HUES64 (cell line): ENCODE measurements around the gene TRIM54.
"Not testable (repeated sequence)": the region's sequence is repeated elsewhere in the genome, so short reads cannot be mapped to it uniquely, and the experiment has no call there.

Experiments used
- H3K27ac ChIP-seq: 2 replicates; pipeline ENCODE4 v1.7.0; 2013; ENCODE audit warnings: low read depth, low read length, inconsistent platforms
- H3K27me3 ChIP-seq: 2 replicates; pipeline ENCODE4 v1.6.1; 2013; ENCODE audit warnings: mild to moderate bottlenecking, low read length; ENCODE audit not compliant: insufficient read depth
- H3K36me3 ChIP-seq: 2 replicates; pipeline ENCODE4 v1.6.1; 2013; ENCODE audit warnings: mild to moderate bottlenecking, low read length; ENCODE audit not compliant: insufficient read depth
- H3K4me1 ChIP-seq: 2 replicates; pipeline ENCODE4 v1.6.1; 2013; ENCODE audit warnings: mild to moderate bottlenecking, low read length, moderate library complexity; ENCODE audit not compliant: insufficient read depth
- H3K4me3 ChIP-seq: 2 replicates; pipeline ENCODE4 v1.5.1; 2013; ENCODE audit warnings: mild to moderate bottlenecking, low read length, moderate library complexity
- H3K9ac ChIP-seq: 2 replicates; pipeline ENCODE4 v1.6.1; 2013; ENCODE audit warnings: mild to moderate bottlenecking, low read depth, low read length
- H3K9me3 ChIP-seq: 2 replicates; pipeline ENCODE4 v1.6.1; 2013; ENCODE audit warnings: low read depth, low read length; ENCODE audit not compliant: insufficient read depth
- WGBS: fragments of 150-250, 120-280 bp; methylation state at CpG from one replicate; pipeline ENCODE4 v1.1.7; 2013; ENCODE audit warnings: missing lambda C conversion rate; 5-methylcytosine and 5-hydroxymethylcytosine counted together

TRIM54 gene

DNA sequence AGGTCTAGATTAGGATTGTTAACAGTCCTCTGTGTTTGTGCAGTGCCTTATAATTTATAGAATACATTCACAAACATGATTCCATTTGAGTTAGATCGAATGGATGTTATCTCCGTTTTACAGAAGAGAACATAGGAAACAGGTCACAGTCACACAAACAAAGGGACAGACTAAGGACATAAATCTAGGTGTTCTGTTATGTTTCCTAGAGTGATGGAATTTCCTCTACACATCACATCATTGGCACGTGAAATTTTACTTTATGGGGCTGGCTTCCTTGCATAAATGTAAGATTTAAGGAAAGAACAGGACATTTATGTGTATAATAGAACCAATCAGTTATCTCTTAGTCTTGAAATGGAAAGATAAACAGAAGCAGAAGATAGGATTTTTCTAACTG lies 6.4 kb downstream of the TRIM54 start:
- H3K36me3 ChIP-seq: no peaks in the 10 kb centered on the region
- H3K9ac ChIP-seq: no peak overlapping the region
- WGBS: 94% methylated on average over 2 of the region's 3 CpGs
- no peaks in the 10 kb centered on the region for H3K27me3 ChIP-seq
- no peak overlapping the region for H3K27ac ChIP-seq
- H3K4me1 ChIP-seq: peaks cover 8% of the 10 kb centered on the region
- no peaks in the 10 kb centered on the region for H3K9me3 ChIP-seq
- H3K4me3 ChIP-seq: no peak overlapping the region

DNA sequence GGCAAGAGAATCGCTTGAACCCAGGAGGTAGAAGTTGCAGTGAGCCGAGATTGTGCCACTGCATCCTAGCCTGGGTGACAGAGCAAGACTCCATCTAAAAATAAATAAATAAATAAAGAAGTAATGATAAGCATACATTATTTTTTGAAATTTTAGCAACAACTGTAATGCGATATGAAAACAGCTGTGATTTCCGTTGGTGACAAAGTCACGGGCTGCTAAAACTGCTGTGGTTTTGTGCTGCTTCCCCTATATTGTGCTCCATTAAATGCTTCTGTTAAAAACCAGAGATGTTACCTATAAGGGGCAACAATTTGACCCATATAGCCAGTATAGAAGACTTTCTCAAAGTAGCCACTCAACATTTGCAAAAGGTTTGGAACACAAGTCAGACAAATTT lies 8.3 kb downstream of the TRIM54 start:
- Histone ChIP-seq H3K27ac (no peak overlapping the region), H3K27me3 (no peaks in the 10 kb centered on the region), H3K36me3 (no peaks in the 10 kb centered on the region), H3K4me1 (peaks cover 8% of the 10 kb centered on the region), H3K4me3 (no peak overlapping the region), H3K9ac (no peak overlapping the region), H3K9me3 (no peaks in the 10 kb centered on the region)
- WGBS: 97% methylated on average over 5 of the region's 5 CpGs

GRCh38 chr2:27291865-27292264 lies 9.6 kb downstream of the TRIM54 start:
- Histone ChIP-seq H3K9me3 (no peaks in the 10 kb centered on the region), H3K4me1 (peaks cover 6% of the 10 kb centered on the region), H3K9ac (no peak overlapping the region), H3K27ac (no peak overlapping the region), H3K36me3 (no peaks in the 10 kb centered on the region), H3K4me3 (no peak overlapping the region), H3K27me3 (no peaks in the 10 kb centered on the region)
- WGBS: 27% methylated on average over 6 of the region's 6 CpGs

DNA sequence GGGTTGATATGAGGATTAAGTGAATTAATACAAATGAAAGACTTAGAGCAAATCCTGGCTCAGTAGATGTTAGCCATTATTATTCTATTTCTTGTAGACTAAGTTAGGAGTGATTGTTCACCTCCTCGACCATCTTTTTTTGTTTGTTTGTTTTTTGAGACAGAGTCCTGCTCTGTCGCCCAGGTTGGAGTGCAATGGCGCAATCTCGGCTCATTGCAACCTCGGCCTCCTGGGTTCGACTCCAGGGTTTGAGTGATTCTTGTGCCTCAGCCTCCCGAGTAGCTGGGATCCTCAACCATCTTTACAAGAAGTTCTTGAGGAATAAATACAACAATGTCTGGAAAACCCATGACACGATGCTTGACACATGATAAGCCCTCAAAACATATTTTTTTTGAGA lies 12.7 kb downstream of the TRIM54 start:
- no peak overlapping the region for H3K4me3 ChIP-seq
- WGBS: 93% methylated on average over 8 of the region's 8 CpGs
- no peaks in the 10 kb centered on the region for H3K9me3 ChIP-seq
- H3K27ac ChIP-seq: no peak overlapping the region
- no peaks in the 10 kb centered on the region for H3K36me3 ChIP-seq
- H3K9ac ChIP-seq: no peak overlapping the region
- H3K4me1 ChIP-seq: peaks cover 4% of the 10 kb centered on the region; the same call in 1 of the 2 replicates
- H3K27me3 ChIP-seq: no peaks in the 10 kb centered on the region

DNA sequence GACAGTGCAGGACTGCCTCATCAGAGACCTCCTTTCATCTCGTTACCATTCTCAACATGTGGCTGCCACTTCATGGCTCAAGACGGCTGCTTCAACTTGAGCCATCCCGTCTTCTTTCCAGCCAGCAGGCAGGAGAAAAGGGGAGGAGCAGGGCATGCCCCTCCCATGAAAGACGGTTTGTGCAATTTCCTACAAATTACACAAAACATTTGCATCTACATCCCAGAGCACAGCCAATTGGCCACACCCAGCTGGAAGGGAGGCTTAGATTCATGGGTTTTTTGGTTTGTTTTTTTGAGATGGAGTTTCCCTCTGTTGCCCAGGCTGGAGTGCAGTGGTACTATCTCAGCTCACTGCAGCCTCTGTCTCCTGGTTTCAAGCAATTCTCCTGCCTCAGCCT lies 14.3 kb downstream of the TRIM54 start:
- Histone ChIP-seq H3K4me3 (no peak overlapping the region), H3K27ac (no peak overlapping the region), H3K9ac (no peak overlapping the region), H3K36me3 (no peaks in the 10 kb centered on the region), H3K27me3 (no peaks in the 10 kb centered on the region), H3K9me3 (no peaks in the 10 kb centered on the region), H3K4me1 (peaks cover 4% of the 10 kb centered on the region; the same call in 1 of the 2 replicates)
- WGBS: 82% methylated on average over 3 of the region's 4 CpGs

- WGBS: 94% methylated on average over 2 of the region's 3 CpGs
Measured at GRCh38 chr2:27297195-27297594, 15.0 kb downstream of the TRIM54 start.

GRCh38 chr2:27298391-27299080 lies 16.3 kb downstream of the TRIM54 start:
- WGBS: 92% methylated on average over 18 of the region's 18 CpGs
- Histone ChIP-seq H3K36me3 (no peaks in the 10 kb centered on the region), H3K4me1 (no peaks in the 10 kb centered on the region), H3K9ac (no peak overlapping the region), H3K27ac (no peak overlapping the region), H3K4me3 (no peak overlapping the region), H3K9me3 (no peaks in the 10 kb centered on the region), H3K27me3 (no peaks in the 10 kb centered on the region)

More at GRCh38 chr2:27297195-27297594, 15.0 kb downstream of the TRIM54 start:
- H3K9ac ChIP-seq: no peak overlapping the region
- no peaks in the 10 kb centered on the region for H3K27me3 ChIP-seq
- H3K4me1 ChIP-seq: peaks cover 4% of the 10 kb centered on the region; the same call in 1 of the 2 replicates
- no peaks in the 10 kb centered on the region for H3K36me3 ChIP-seq
- no peak overlapping the region for H3K4me3 ChIP-seq
- H3K9me3 ChIP-seq: no peaks in the 10 kb centered on the region
- H3K27ac ChIP-seq: no peak overlapping the region

GRCh38 chr2:27300606-27301005 lies 18.4 kb downstream of the TRIM54 start:
- H3K27me3 ChIP-seq: peaks cover 14% of the 10 kb centered on the region
- not testable (repeated sequence) for H3K36me3 ChIP-seq, H3K9me3 ChIP-seq, H3K27ac ChIP-seq, H3K9ac ChIP-seq, H3K4me3 ChIP-seq, H3K4me1 ChIP-seq
- WGBS: 88% methylated on average over 4 of the region's 4 CpGs

DNA sequence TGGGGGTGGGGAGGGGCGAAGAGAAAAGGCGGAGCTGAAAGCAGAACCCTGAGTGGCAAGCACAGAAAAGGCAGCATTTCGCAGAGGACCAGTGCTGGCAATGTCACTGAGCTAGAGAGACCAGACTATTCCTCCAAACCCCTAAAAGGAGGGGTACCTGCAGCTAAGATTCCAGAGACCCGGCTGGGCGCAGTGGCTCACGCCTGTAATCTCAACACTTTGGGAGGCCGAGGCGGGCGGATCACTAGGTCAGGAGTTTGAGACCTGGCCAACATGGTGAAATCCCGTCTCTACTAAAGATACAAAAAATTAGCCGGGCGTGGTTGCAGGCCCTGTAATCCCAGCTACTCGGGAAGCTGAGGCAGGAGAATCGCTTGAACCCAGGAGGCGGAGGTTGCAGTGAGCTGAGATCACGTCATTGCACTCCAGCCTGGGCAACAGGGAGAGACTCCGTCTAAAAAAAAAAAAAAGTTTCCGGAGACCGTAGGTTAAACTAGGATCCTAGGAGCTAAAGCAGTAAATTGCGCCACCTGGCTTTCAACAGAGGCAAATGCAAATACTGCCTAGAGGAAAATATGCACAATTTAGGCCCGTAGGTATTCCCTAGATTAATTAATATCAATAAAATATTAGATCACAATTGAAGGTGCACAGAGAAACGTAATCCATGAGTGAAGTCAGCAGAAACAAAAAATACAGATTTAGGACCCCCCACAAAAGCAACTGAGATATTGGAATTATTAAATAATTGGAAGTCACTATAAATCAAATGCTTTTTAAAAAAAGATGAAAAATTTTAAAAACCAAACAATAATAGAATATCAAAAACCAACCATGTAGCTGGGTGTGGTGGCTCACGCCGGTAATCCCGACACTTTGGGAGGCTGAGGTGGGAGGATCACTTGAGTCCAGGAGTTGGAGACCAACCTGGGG lies 21.1 kb downstream of the TRIM54 start:
- Histone ChIP-seq H3K9me3 (no peaks in the 10 kb centered on the region), H3K9ac (no peak overlapping the region), H3K36me3 (no peaks in the 10 kb centered on the region), H3K27ac (no peak overlapping the region), H3K27me3 (peaks cover 41% of the 10 kb centered on the region), H3K4me1 (0 out of 2 replicates have a peak, but pooled peaks cover 6% of the 10 kb centered on the region), H3K4me3 (peak overlapping the region; percentile 28; the same call in 1 of the 2 replicates)
- WGBS: 45% methylated on average over 23 of the region's 25 CpGs

DNA sequence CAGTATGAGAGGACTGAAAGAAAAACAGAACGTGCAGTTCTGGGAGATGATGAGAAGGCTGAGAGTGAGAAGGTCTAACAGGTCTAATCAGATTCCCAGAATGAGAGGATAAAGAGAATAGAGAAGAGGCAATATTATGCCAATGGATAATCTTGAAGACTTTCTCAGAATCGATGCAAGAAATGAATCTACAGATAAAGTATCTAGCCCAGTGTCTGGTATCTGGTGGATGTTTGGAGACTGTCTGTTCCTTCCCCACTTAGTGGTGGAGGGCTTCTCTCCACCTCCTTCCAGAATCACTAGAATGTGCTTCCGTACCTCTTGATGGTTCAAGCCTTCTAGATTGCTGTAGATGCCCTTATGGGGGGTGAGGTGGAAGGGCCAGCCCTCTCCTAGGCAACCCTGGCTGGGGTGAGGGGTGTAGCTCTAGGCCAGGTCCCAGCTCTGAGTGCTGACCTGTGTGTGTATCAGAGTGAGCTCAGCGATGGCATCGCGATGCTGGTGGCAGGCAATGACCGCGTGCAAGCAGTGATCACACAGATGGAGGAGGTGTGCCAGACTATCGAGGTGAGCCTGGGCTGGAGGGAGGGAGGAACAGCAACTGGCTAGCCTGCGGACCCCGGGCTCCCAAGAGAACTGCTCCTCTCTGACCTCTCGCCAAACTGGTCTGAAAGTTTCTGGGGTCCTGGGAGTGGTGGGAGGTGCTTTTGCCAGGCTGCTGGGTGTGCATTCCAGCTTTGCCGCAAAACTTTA lies 22.4 kb downstream of the TRIM54 start:
- Histone ChIP-seq H3K27me3 (peaks cover 50% of the 10 kb centered on the region), H3K36me3 (peaks cover 3% of the 10 kb centered on the region; the same call in 1 of the 2 replicates), H3K9ac (no peak overlapping the region), H3K27ac (no peak overlapping the region), H3K4me1 (0 out of 2 replicates have a peak, but pooled peaks cover 6% of the 10 kb centered on the region), H3K4me3 (no peak overlapping the region), H3K9me3 (no peaks in the 10 kb centered on the region)
- WGBS: 88% methylated on average over 12 of the region's 13 CpGs
